Subcutaneous abdominal adipose tissue (tissue), 5 donors: Measurements from ENCODE around the gene MAPK12.

Experiments
- H3K27ac ChIP-seq: one replicate; pipeline ENCODE4 v1.7.0; 2013; ENCODE audit warnings: low read depth, mild to moderate bottlenecking, inconsistent platforms, low read length, moderate library complexity
- H3K27me3 ChIP-seq, 5 donors: one replicate each; pipeline ENCODE4 v1.7.0; 2013; ENCODE audit warnings: low read length in 5 of 5, inconsistent platforms in 1 of 5; ENCODE audit not compliant: control insufficient read depth in 5 of 5, insufficient read depth in 4 of 5
- H3K36me3 ChIP-seq, 5 donors: one replicate each; pipeline ENCODE4 v1.7.0; 2013; ENCODE audit warnings: low read length in 5 of 5; ENCODE audit not compliant: control insufficient read depth in 5 of 5, insufficient read depth in 5 of 5
- H3K4me1 ChIP-seq, 5 donors: one replicate each; pipeline ENCODE4 v1.7.0; 2013; ENCODE audit warnings: low read length in 5 of 5, mild to moderate bottlenecking in 3 of 5, moderate library complexity in 1 of 5; ENCODE audit not compliant: control insufficient read depth in 5 of 5, insufficient read depth in 5 of 5
- H3K4me3 ChIP-seq, 5 donors: one replicate each; pipeline ENCODE4 v1.7.0; 2013; ENCODE audit warnings: low read length in 5 of 5, low read depth in 1 of 5
- H3K9ac ChIP-seq, 5 donors: one replicate each; pipeline ENCODE4 v1.7.0; 2013; ENCODE audit warnings: low read length in 5 of 5, mild to moderate bottlenecking in 4 of 5, moderate library complexity in 3 of 5
- H3K9me3 ChIP-seq, 5 donors: one replicate each; pipeline ENCODE4 v1.7.0; 2013; ENCODE audit warnings: low read length in 5 of 5; ENCODE audit not compliant: control insufficient read depth in 5 of 5
- donor health status: healthy.
- donor health status: healthy.
- donor health status: healthy.
- donor health status: healthy.
- donor health status: healthy.

MAPK12 gene

GRCh38 chr22:50305923-50306566 lies 44.6 kb upstream of the MAPK12 start:
- peaks cover 8 to 85% (median 74%) of the 10 kb centered on the region in 5 donors for H3K4me1 ChIP-seq

GRCh38 chr22:50305393-50305922 lies 44.0 kb upstream of the MAPK12 start:
- Histone ChIP-seq H3K36me3 (peaks cover 0 to 8% (median 0%) of the 10 kb centered on the region in 5 donors), H3K9ac (peak overlapping the region in 4 of 5 donors; percentile 56 to 94 (median 77)), H3K4me1 (peaks cover 8 to 91% (median 80%) of the 10 kb centered on the region in 5 donors), H3K9me3 (no peaks in the 10 kb centered on the region), H3K27ac (peak overlapping the region; percentile 94), H3K27me3 (no peaks in the 10 kb centered on the region), H3K4me3 (peak overlapping the region; percentile 40 to 88 (median 82))

More at GRCh38 chr22:50305923-50306566, 44.6 kb upstream of the MAPK12 start:
- no peaks in the 10 kb centered on the region for H3K27me3 ChIP-seq
- H3K27ac ChIP-seq: peak overlapping the region; percentile 94
- H3K9ac ChIP-seq: peak overlapping the region; percentile 56 to 94 (median 88)
- peak overlapping the region; percentile 64 to 88 (median 82) for H3K4me3 ChIP-seq
- H3K9me3 ChIP-seq: no peaks in the 10 kb centered on the region
- H3K36me3 ChIP-seq: peaks cover 0 to 5% (median 0%) of the 10 kb centered on the region in 5 donors

GRCh38 chr22:50304528-50305392 lies 43.3 kb upstream of the MAPK12 start:
- H3K9me3 ChIP-seq: no peaks in the 10 kb centered on the region
- peak overlapping the region in 4 of 5 donors; percentile 70 to 88 (median 83) for H3K4me3 ChIP-seq
- no peaks in the 10 kb centered on the region for H3K27me3 ChIP-seq
- peak overlapping the region; percentile 94 for H3K27ac ChIP-seq
- peaks cover 8 to 92% (median 85%) of the 10 kb centered on the region in 5 donors for H3K4me1 ChIP-seq
- H3K36me3 ChIP-seq: peaks cover 0 to 8% (median 0%) of the 10 kb centered on the region in 5 donors
- H3K9ac ChIP-seq: peak overlapping the region in 4 of 5 donors; percentile 72 to 94 (median 77)

GRCh38 chr22:50303848-50304527 lies 42.5 kb upstream of the MAPK12 start:
- H3K27me3 ChIP-seq: no peaks in the 10 kb centered on the region
- peaks cover 8 to 89% (median 81%) of the 10 kb centered on the region in 5 donors for H3K4me1 ChIP-seq
- H3K27ac ChIP-seq: peak overlapping the region; percentile 94
- no peaks in the 10 kb centered on the region for H3K9me3 ChIP-seq
- H3K9ac ChIP-seq: peak overlapping the region in 4 of 5 donors; percentile 59 to 73 (median 68)
- peaks cover 0 to 8% (median 0%) of the 10 kb centered on the region in 5 donors for H3K36me3 ChIP-seq
- H3K4me3 ChIP-seq: peak overlapping the region in 2 of 5 donors; percentile 22 to 30

GRCh38 chr22:50303515-50303847 lies 42.0 kb upstream of the MAPK12 start:
- H3K4me3 ChIP-seq: peak overlapping the region in 2 of 5 donors; percentile 22 to 30

GRCh38 chr22:50302564-50302963 lies 41.1 kb upstream of the MAPK12 start:
- Histone ChIP-seq H3K4me1 (peaks cover 6 to 82% (median 73%) of the 10 kb centered on the region in 5 donors), H3K9ac (peak overlapping the region in 3 of 5 donors; percentile 26 to 73 (median 59)), H3K36me3 (peaks cover 0 to 8% (median 0%) of the 10 kb centered on the region in 5 donors), H3K27me3 (no peaks in the 10 kb centered on the region), H3K9me3 (no peaks in the 10 kb centered on the region), H3K27ac (peak overlapping the region; percentile 94), H3K4me3 (no peak overlapping the region)

More at GRCh38 chr22:50303515-50303847, 42.0 kb upstream of the MAPK12 start:
- Histone ChIP-seq H3K27me3 (no peaks in the 10 kb centered on the region), H3K9me3 (no peaks in the 10 kb centered on the region), H3K27ac (peak overlapping the region; percentile 94), H3K36me3 (peaks cover 0 to 8% (median 0%) of the 10 kb centered on the region in 5 donors), H3K9ac (peak overlapping the region in 3 of 5 donors; percentile 59 to 73 (median 65)), H3K4me1 (peaks cover 8 to 87% (median 80%) of the 10 kb centered on the region in 5 donors)

- Histone ChIP-seq H3K9ac (peak overlapping the region in 1 of 5 donors; percentile 73), H3K27ac (peak overlapping the region; percentile 94), H3K27me3 (no peaks in the 10 kb centered on the region), H3K4me3 (no peak overlapping the region), H3K9me3 (no peaks in the 10 kb centered on the region), H3K36me3 (peaks cover 0 to 8% (median 0%) of the 10 kb centered on the region in 5 donors), H3K4me1 (peaks cover 6 to 86% (median 77%) of the 10 kb centered on the region in 5 donors)
These were observed 40.6 kb upstream of the MAPK12 start for GRCh38 chr22:50302041-50302541.

- Histone ChIP-seq H3K36me3 (peaks cover 0 to 8% (median 0%) of the 10 kb centered on the region in 5 donors), H3K9ac (peak overlapping the region in 1 of 5 donors; percentile 37), H3K9me3 (no peaks in the 10 kb centered on the region), H3K27ac (peak overlapping the region; percentile 94), H3K4me3 (no peak overlapping the region), H3K27me3 (no peaks in the 10 kb centered on the region), H3K4me1 (peaks cover 6 to 86% (median 79%) of the 10 kb centered on the region in 5 donors)
These were observed 40.1 kb upstream of the MAPK12 start for GRCh38 chr22:50301581-50301991.

- H3K9ac ChIP-seq: no peak overlapping the region
- no peaks in the 10 kb centered on the region for H3K9me3 ChIP-seq
- H3K27me3 ChIP-seq: no peaks in the 10 kb centered on the region
- no peak overlapping the region for H3K27ac ChIP-seq
- H3K36me3 ChIP-seq: peaks cover 0 to 8% (median 0%) of the 10 kb centered on the region in 5 donors
- no peak overlapping the region for H3K4me3 ChIP-seq
- peaks cover 4 to 83% (median 76%) of the 10 kb centered on the region in 5 donors for H3K4me1 ChIP-seq
These were observed 39.3 kb upstream of the MAPK12 start for GRCh38 chr22:50300620-50301257.
